ENCODE results near the gene FCHSD2. TPM values are rescaled to one million over a fixed set of nuclear protein-coding genes. Genes with fewer than 3 reads are reported as not detected.
A peak's percentile ranks its signal among the peaks of the same experiment; 100 is the strongest.

FCHSD2 gene
- total and polyA plus RNA-seq, 2 of the 13 experiments (the other 11 are each of a cell fraction or from before 2014, with no cell fraction given) = 20.5 to 24.8 TPM

- TF ChIP-seq AHDC1 (CRISPR knock-in tag; IDR thresholded peaks at IDR 0.05; ENCODE audit: borderline replicate concordance) = no peak
- no peak for TF ChIP-seq JUN (CRISPR knock-in tag; IDR thresholded peaks at IDR 0.05)
- no peak for TF ChIP-seq ZNF207 (IDR thresholded peaks at IDR 0.05; ENCODE audit: borderline replicate concordance)
- TF ChIP-seq SALL1 (CRISPR knock-in tag; IDR thresholded peaks at IDR 0.05) = peak; percentile 42; the same call in 1 of the 2 replicates
- TF ChIP-seq ZNF280D (CRISPR knock-in tag; IDR thresholded peaks at IDR 0.05) = no peak
- no peak for TF ChIP-seq NFKB2 (CRISPR knock-in tag; IDR thresholded peaks at IDR 0.05; ENCODE audit: borderline replicate concordance)
- no peak for TF ChIP-seq REST (IDR thresholded peaks at IDR 0.05; ENCODE audit: borderline replicate concordance in 1 of 2, low read depth in 1 of 2, low read length in 2 of 2)
- TF ChIP-seq AKNA (CRISPR knock-in tag; IDR thresholded peaks at IDR 0.05; ENCODE audit: borderline replicate concordance) = no peak
- no peak for TF ChIP-seq FOXK1 (CRISPR knock-in tag; IDR thresholded peaks at IDR 0.05; ENCODE audit: borderline replicate concordance, low read depth)
- no peak for TF ChIP-seq GPN1 (CRISPR knock-in tag; IDR thresholded peaks at IDR 0.05; ENCODE audit: borderline replicate concordance)
These were observed 31.0 kb upstream of the FCHSD2 start (continued) for GRCh38 chr11:73172992-73173656.
